Endometrium (tissue), 2 donors: ENCODE results near the gene EPS15.
"Not testable (repeated sequence)": the region's sequence is repeated elsewhere in the genome, so short reads cannot be mapped to it uniquely, and the experiment has no call there.

Experiments used
- FAIRE-seq: peaks from 2 replicates; lab custom pipeline; 2012; peaks lifted over from hg19 to GRCh38; lab: Jason Lieb, UNC
- donor health status: control.
- donor health status: control.

EPS15 gene

DNA sequence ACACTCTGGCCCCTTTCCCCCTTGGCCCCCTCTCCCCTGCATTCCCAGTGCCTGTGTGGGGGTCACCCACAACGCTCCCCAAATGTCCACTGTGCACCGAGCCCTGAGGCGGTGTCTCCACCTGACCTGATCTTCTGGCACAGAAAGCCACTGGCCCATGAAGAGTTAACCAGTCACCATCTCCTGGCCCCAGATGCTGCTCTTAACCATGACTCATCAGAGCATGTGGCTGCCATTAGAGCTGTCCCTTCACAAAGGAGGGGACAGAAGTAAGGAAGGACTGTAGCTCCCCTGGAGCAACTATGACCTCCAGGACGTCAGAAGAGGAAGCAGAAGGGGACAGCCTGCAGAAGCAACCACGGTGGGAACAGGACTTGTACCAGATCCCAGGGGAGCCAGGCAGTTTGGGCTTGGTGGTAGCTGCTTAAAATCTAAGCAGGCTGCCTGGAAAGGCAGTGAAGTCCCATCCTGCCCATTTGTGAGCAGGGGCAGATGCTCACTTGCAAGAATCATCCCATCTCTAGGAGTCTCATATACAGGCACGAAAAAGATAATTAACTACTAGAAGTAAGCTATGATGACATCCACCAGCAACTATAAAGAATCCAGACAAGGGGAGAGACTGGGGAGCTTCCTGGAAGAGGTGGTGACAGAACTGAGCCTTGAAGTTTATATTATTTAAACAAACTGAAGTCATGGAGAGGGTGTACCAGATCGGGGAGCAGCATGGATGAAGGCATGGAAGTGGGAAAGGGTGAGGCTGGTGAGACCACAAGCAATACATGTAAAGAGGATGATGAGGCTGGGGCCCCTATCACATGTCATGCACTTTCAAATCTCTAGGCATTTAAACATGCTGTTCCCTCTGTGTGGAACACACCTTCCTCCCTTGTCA lies 187.6 kb downstream of the EPS15 start:
- FAIRE-seq, result no peak

DNA sequence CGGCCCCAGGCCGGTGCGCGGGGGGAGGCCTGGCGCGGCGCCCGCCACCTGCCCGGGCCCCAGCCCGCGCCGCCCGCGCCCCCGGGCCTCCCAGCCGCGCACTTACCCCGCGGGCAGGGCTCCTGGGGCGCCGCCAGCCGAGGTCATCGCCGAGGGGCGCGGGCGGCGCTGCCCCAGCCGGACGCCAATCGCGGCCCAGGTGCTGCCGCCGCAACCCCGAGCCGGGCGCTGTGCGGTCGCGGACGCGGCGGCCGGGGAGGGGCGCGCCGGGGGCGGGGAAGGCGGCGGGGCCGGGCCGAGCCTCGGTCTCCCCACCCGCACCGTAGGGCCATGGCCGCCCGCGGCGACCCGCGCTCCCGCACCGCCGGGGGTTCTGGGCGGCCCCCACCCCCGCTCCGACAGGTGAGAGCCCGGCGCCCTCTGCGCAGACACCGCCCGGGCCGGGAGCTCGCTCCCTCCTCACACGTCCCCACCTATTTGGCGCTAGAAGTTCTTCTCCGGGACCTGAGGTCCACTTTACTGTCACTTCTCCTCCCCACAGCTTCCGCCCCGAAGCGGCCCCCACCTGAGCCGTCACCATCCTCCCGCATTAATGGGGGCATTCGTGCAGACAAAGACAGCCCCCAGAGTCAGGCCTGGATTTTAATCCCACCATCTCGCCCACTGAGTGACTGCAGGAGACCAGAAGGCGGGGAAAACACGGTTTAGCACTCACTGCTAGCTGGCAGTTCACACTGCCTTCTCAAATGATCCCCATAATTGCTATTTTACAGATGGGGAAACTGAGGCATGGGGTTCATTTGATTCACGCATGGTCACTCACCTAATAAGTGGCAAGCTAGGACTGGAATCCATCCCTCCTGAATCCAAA lies 188.5 kb downstream of the EPS15 start, which contains the start of gene TTC39A:
Gene TTC39A (minus strand): TSS at position 232 of the 871 bp plus-strand sequence. CDS start 85 bp downstream, at position 147.
- FAIRE-seq, result no peak

DNA sequence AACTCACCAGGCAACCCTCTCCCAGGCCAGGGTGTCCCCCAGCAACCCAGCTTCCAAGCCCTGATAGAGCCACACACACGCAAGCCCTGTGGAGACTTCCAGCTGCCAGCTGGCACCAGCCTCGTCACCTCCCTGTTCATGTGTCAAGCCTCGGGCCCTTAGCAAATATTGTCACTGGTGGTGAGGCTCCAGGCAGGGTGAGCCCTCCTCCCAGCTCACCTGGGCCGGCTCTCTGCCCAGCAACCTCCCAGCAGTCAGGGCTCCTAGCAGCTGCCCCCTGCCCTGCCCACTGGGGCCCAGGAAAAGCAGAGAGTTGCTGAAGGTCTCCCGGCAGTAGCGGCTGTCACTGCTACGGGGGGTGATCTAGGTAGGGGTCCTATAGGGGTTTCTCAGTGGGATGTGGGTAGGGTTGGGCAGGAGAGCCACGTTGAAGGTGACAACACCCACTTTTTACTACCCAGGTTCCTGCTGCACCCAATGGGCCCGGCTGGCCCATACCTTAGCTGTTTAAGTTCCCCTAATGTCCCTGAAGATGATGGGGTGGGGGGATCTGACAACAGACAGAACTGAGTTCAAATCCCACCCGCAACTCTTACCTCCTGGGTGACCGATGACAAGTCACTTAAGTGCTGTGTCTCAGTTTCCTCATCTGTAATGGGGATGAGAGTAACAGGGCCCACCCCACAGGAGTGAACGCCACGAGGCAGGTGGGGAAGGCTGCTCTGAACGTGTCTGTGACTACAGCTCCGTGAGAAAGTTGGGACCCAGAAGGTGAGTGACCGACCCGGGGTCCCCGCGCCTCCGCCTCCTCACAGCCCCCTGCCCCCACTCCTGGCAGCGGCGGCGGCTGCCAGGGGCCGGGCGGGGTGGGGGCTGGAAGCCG lies 189.4 kb downstream of the EPS15 start:
- no peak for FAIRE-seq

DNA sequence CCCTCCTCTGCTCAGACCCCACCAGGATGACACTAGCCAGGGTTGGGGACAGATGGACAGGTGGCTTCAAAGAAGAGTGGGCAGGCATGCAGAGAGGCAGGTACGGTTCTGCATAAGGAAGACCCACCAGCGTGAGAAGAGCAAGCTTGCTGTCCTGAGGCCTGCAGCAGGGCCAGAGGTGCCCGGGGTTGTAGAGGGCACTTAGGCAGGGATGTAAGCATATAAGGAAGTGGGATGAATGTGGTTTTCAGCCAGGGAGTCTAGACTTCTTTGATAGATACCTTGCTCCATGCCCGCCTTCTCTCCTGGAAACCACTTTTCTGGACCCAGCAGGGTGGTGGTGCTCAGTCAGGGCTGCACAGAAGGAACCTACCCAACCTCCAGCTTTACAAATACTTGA lies 190.1 kb downstream of the EPS15 start:
- no peak for FAIRE-seq

DNA sequence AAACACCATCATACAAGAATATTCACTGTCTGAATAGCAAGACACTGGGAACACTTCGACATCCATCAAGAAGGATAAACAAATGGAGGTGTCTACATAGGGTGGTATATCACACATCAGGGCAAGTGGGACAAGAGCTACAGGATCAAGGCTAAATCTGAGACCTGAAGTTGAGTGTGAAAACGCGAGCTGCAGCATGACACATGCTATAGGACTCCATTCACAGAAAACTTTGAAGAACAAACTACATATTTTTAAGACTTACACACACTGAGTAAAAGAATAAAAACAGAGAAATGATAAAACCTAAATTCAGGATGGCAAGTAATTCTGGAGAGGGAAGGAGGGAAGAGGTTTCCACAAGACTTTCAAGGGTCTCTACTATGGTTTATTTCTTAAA lies 190.8 kb downstream of the EPS15 start:
- FAIRE-seq, result no peak

DNA sequence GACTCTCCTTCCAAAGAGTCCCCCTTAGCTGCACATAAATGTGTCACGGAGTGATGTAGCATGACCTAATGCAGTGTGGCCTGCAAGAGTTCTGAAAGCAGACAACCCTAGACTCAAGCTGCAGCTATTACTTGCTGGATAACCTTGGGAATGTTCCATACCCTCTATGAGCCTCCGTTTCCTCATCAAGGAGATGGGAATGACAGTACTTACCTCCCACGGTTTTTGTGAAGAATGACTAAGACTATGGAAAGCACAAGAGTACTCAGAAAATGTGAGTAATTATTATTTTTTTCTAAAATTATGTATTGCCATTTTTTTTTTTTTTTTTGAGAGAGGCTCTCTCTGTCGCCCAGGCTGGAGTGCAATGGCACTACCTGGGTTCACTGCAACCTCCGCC lies 191.7 kb downstream of the EPS15 start:
- FAIRE-seq, result no peak

DNA sequence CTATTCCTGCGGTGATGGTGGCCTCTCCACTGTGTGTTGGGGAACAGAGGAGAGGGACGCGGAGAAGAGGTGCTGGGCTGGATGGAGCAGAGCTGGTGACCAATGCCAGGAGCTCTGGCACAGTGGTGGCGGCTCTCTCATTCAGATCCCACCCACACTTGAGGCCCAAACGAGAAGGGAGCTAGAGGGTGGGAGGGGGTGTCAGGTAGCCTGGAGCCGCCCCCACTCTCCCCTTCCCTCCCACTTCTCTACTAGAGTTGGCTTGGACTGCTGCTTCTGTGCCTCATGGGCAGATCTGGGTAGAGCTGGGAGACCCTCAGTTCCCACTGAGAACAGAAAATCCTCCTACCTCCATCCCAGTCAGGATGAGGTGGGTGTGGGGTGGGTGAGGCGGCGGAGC lies 192.2 kb downstream of the EPS15 start:
- no peak for FAIRE-seq

DNA sequence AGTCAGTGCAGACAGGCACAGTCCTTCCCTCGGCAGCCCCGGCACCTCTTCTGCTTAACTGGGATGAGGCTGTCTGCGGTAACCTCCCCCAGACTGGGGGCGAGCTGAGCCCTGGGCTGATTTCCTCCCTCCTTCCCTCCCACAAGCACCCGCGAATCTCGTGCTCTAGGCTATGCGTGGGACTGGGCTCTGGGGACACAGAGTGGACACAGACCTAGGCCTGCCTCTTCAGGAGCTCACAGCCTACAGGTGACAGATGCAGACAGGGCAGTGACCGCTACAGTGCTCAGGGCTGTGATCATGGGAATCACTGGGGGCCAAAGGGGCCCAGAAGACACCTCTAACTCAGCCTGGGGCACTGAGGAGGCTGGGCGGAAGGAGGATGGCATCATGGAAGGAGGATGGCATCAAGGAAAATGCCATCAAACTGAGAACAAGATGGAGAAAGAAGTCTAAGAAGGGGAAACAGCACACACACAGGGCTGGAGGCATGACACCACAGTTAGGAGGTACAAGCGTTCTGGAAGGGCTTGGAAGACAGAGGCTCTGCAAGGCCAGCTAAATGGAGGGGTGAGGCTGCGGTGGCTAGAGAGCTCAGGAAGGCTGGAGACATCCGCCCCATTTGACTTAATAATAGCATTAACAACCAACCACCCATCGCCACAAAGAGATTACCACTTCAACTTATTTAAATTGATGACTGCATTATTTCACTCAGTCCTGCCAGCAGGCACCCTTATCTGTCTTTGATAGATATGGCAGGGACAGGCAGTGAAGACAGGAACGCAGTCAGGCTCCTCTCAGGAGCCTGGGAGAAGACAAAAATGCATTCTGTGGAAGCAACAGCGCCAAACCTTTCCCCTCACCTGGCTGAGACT lies 192.9 kb downstream of the EPS15 start:
- FAIRE-seq, result no peak

DNA sequence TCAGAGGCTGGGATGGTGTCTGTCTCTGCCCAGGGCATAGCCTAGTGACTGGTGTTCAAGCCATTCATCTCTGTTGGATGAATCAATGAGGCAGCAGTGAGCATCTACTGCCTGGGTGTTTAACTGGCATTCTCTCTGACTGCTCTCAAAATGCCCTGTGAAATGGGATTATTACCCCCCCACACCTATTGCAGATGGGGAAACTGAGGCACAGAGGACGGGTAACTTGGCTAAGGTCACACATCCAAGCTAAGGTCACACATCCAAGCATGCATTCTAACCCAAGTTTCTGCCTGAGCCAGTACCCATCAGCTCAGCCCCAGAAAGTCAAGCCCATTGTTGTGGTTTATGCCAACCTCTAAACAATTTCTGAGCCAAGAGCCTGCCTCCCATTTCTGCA lies 193.7 kb downstream of the EPS15 start:
- no peak for FAIRE-seq

DNA sequence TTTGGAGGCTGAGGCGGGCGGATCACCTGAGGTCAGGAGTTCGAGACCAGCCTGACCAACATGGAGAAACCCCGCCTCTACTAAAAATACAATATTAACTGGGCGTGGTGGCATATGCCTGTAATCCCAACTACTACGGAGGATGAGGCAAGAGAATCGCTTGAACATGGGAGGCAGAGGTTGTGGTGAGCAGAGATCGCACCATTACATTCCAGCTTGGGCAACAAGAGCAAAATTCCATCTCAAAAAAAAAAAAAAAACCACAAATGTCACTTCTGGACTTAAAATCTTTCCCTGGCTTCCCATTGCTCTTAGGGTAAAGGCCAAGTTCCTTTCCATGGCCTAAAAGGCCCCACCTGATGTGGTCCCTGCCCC lies 194.1 kb downstream of the EPS15 start:
- not testable (repeated sequence) for FAIRE-seq

DNA sequence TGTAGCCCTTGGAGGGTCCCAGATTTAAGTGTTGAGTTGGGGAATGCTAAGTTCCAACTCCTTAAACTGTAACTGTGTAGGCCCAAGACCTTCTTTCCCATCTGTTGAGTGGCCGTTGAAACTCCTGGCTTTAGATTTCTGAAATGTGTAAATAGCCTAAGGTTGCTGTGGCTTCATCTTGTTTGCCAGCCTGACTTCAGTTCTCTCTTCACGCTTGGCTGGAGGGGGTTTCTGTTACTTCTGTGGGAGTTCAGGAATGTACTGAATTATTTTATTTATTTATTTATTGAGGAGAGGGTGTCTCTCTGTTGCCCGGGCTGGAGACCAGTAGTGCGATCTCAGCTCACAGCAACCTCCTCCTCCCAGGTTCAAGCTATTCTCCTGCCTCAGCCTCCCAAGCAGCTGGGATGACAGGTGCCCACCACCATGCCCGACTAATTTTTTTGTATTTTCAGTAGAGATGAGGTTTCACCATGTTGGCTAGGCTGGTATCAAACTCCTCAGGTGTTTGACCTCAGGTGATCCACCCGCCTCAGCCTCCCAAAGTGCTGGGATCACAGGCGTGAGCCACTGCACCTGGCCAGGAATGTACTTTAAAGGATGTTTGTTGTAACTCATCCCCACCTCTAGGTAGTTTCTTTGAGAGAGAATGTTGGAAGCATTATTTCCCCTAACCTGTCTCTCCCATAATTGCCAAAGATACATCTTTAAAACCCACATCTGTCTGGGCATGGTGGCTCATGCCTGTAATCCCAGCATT lies 194.6 kb downstream of the EPS15 start:
- FAIRE-seq, result no peak

DNA sequence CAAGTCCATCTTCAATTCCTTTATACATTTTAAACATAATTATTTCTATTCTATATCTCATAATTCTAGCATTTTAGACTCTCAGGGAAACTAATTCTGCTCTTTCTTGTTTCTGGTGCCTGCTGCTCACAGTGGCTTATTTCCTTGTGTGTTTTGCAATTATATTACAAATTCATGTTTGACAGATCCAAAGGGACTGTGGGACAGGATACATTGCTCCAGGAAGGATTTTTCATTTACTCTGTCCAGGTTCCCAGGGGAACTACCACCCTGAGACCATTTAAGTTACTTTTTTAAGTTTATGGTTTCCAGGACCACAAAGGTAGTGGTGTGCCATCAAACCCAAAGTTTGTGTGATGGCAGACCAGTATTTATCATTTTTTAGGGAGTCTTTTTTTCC lies 195.3 kb downstream of the EPS15 start:
- FAIRE-seq, result no peak

DNA sequence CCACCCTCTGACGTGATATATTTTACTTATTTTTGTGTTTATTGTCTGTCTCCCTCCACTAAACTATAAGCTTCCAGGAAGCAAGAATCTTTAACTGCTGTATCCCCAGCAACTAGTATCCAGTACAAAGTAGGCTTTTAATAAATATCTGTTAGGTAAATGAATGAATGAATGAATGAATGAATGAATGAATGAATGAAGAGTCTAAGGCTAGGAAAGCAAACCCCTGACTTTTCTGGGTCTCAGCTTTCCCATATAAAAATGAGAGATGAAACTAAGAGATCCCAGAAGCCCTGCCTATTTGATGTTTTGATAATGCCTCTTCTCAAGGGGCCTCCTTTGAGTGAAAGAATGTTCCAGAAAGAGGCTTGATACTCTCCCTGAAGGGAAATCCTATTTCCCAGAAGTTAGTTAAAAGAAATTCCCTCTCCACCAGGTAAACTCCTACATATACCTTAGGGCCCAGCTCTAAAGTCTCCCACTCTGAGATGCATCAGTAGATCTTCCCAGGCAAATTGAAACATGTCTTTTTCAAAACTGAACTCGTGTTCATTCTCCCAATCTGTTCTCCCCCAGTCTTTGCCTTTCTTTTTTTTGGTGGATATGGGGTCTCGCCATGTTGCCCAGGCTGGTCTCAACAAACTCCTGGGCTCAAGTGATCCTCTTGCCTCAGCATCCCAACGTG lies 196.5 kb downstream of the EPS15 start:
- FAIRE-seq, result no peak

DNA sequence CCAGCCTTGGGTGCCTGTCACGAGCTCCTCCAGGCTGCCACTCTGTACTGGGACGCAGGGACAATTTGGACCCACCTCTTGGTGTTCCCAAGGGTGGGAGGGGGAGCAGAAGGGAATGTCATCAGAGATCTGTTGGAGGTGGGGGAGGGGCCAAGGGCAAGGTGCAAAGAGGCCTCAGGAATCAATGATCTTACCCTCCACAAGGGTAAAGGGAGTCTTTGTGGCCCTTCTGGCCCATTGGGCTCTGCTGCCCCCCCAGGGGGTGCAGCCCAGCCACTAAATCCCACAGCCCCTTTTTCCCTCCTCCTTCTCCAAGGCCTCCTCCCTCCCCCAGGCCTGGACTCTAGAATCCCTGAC lies 197.2 kb downstream of the EPS15 start:
- FAIRE-seq, result no peak

DNA sequence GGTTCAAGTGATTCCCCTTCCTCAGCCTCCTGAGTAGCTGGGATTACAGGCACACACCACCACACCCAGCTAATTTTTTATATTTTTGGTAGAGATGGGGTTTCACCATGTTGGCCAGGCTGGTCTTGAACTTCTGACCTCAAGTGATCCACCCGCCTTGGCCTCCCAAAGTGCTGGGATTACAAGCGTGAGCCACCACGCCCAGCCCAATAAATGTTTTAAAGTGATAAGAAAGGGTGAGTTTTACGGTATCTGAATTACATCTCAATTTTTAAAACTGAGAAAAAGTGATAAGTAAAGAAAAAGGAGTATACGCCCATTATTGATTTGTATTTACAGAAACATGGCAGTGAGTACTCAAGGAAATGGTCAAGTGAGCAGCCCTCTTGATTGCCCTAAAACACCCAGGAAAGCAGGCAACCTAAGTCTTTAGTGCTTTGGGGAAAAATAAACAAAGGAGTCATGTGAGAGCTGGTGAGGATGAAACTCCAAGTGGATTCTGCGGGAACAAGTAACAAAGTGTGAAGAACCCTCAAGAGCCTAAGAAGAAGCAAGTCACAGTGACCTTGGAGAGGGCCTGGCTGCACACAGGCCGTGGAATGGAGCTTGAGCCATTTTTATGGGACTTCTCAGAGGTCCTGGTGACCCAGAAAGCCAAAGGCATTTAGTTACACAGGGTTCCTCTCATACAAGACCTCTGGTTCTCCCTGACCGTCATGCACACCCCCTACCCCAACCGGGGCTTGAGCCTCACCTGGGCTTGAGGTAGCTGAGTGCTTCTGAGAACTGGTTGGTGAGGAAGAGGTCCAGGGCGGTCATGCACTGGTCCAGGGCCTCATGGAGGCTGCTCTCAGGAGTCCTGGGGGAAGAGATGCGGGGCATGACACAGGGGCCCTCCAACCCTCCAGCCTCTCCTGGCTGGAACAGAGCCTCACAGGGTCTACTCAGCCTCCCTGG lies 197.8 kb downstream of the EPS15 start:
- no peak for FAIRE-seq

DNA sequence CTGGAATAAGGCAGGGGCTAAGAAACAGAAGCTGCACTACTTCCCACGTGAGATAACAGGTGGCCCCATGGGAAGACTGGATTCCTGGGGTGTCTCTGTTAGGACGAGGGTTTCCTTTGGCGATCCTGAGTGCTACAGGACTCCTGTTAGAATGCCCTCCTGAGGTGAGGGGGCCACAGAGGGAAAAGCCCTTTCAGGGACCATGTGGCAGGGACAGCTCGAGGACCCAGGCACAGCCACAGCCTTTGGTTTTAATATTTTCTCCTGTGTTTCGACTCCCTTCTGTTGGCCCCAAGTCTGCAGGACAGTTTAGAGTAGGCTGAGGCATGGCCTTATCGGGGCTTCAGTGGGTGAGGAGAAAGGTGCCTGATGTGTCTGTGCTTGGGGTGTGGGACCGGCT lies 201.3 kb downstream of the EPS15 start:
- FAIRE-seq, result no peak

DNA sequence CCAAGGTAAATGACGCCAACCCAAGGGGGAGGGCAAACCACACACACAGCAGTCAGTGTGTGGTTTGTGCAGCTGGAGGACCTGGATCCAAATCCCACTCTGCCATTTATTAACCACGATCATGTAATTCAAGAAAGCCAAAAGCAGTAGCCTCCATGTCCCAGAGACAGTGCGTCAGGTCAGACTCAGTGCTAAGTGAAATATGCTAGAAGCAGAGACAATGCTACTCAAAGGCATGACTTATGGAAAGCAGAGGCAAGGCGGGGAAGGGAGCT lies 202.3 kb downstream of the EPS15 start:
- no peak for FAIRE-seq

DNA sequence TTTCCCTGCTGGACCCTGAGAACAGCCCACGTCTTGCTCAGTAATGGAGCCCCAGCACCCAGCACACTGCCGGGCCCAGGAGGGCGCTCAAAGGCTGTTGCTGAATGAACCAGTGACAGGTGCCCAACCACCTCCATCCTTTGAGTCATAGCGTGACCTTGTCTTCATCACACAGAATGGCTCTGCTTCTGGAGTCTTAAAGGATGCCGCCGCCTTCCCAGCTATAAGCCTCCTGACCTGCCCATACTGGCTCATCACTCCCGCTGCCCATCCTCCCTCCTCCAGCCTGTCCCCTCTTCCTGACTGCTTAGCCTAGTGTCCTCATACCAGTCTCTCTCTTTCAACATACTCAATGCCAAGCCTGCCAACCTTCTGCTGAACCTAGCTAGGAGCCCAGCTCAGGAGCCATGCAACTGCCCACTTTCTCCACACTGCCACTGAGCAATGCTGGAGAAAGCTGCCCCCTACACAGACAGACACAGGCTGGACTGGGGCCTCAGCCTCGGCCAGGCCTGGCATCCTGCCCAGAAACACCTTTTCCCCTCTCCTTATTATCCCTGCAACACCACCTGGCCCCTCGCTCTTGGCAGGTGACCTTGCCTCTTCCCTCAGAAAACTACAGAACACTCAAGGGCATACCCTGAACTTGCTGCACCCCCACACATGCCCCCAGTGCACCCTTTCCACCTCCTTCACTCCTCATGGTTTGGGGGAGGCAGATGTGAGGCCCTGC lies 202.8 kb downstream of the EPS15 start:
- FAIRE-seq, result no peak
